Mesenteric fat pad (tissue), 1 donor: Measurements from ENCODE around the gene HDAC4. TPM values are rescaled to one million over a fixed set of nuclear protein-coding genes. Genes with fewer than 3 reads are reported as not detected.

Experiments
- DNase-seq: peaks from one replicate; pipeline ENCODE4 v3.0.0-alpha.2; 2020; ENCODE audit warnings: low spot score
- total RNA-seq: library from RNA; stranded (reverse); fragmentation: NEBNext Ultra II Directional; extraction: Animal tissue kit (Norgen Biotek cat#: 25700); gene quantifications from one replicate; pipeline ENCODE4 v1.2.1, GENCODE V29; 2021
- donor health status: DM: yes; HTN: yes; CAD: no.

The HDAC4 gene
- total RNA-seq, 1 donor from 2014 or later, result 44.9 TPM

- DNase-seq, result peak; percentile 76
These were observed 70.7 kb downstream of the HDAC4 start for GRCh38 chr2:239329972-239330572.

GRCh38 chr2:239329284-239329971 is 71.4 kb downstream of the HDAC4 start:
- DNase-seq, result peak; percentile 83

GRCh38 chr2:239328351-239329191 is 72.2 kb downstream of the HDAC4 start:
- peak; percentile 90 for DNase-seq

- peak; percentile 87 for DNase-seq
These were observed 73.1 kb downstream of the HDAC4 start for GRCh38 chr2:239327536-239328350.

GRCh38 chr2:239326831-239327535 is 73.8 kb downstream of the HDAC4 start:
- DNase-seq, result peak; percentile 74

GRCh38 chr2:239324456-239324855 is 76.4 kb downstream of the HDAC4 start:
- peak; percentile 69 for DNase-seq

GRCh38 chr2:239323447-239323846 is 77.4 kb downstream of the HDAC4 start:
- DNase-seq, result peak; percentile 59

GRCh38 chr2:239322416-239323086 is 78.3 kb downstream of the HDAC4 start:
- DNase-seq, result peak; percentile 74

- DNase-seq, result peak; percentile 37
These were observed 79.0 kb downstream of the HDAC4 start for GRCh38 chr2:239321596-239322415.

GRCh38 chr2:239318790-239319661 is 81.8 kb downstream of the HDAC4 start:
- DNase-seq, result peak; percentile 90

- peak; percentile 53 for DNase-seq
These were observed 82.6 kb downstream of the HDAC4 start for GRCh38 chr2:239318151-239318611.

- peak; percentile 89 for DNase-seq
These were observed 84.0 kb downstream of the HDAC4 start for GRCh38 chr2:239316562-239317465.

GRCh38 chr2:239315308-239315707 is 85.5 kb downstream of the HDAC4 start:
- DNase-seq, result peak; percentile 43

- DNase-seq, result peak; percentile 45
These were observed 87.0 kb downstream of the HDAC4 start for GRCh38 chr2:239313776-239314175.

- peak; percentile 89 for DNase-seq
These were observed 87.8 kb downstream of the HDAC4 start for GRCh38 chr2:239312741-239313667.

- DNase-seq, result peak; percentile 84
These were observed 88.7 kb downstream of the HDAC4 start for GRCh38 chr2:239312081-239312511.
